K562 (cell line): ENCODE results near the gene ITGA1.

Experiments
- MYC ChIP-seq, 2 experiments: fragments of 250-450 bp in 1 of 2; sonication (Bioruptor Pico) in 1 of 2; IDR thresholded peaks; 2 replicates each; pipeline versions ENCODE4 v1.5.1 to v1.6.1; 2012 to 2021; ENCODE audit warnings: low read depth in 2 of 2, borderline replicate concordance in 1 of 2, improper control_type of control experiment in 1 of 2, low read length in 1 of 2, mild to moderate bottlenecking in 1 of 2, moderate library complexity in 1 of 2
- TCF7L2 ChIP-seq: fragments of 150-350 bp; IDR thresholded peaks from 2 replicates; pipeline ENCODE4 v1.6.1; 2016; ENCODE audit warnings: low read depth, mild to moderate bottlenecking, low read length, moderate library complexity

GRCh38 chr5:52995095-52995494, 207.4 kb downstream of the ITGA1 start:
- no peak for TF ChIP-seq TCF7L2
- no peak for TF ChIP-seq MYC (IDR thresholded peaks at IDR 0.05; ENCODE audit: low read depth, low read length)
- no peak for TF ChIP-seq MYC (CRISPR knock-in tag; IDR thresholded peaks at IDR 0.05; ENCODE audit: borderline replicate concordance, low read depth)
